ENCODE results near the gene SLC6A1. TPM values are rescaled to one million over a fixed set of nuclear protein-coding genes. Genes with fewer than 3 reads are reported as not detected.

The SLC6A1 gene
- total RNA-seq, result not detected in 2 replicates

DNA sequence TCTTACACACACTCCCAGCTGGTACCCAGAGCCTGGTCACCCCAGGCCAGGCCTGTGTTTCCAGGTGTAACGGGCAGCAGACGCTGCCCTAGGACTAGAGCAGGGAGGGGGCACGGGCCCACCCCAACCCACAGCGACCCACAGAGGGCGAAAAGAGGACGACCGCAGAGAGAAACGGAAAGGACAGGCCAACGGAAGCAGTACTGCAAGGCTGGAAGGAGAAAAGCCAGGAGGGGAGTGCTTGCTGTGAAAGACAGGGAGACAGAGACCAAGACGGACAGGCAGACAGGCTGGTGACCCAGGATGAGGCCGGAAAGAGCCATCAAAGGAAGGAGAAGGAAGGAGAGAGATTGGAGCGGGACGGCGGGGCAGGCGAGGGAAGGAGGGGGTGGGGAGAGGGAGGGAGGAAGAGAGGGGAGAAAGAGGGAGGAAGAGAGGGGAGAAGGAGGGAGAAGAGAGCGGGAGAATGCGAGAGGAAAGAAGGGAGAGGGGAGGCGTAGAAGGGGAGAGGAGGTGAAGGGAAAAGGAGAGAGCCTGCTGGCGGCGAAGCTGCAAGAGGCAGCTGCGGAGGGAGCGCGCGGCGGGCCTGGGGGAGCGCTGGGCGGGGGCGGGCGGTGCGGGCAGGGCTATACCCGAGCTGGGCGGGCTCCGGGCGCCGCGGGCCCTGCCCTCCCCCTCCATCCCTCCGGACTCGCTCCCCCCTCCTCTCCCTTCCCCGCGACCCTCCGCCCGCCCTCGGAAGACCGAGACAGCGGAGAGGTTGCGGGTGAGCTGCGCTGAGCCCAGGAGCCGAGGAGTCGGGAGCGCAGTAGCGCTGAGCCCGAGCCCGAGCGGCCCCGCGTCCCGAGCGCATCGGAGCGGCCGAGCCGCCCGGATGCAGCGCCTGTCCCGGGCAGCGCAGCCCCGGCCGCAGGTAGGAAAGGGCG, at the start of gene SLC6A1:
Gene SLC6A1, plus strand, starts transcription at position 732 of the 926 bp plus-strand sequence. CDS start 24,464 bp downstream, outside the sequence.
- no peak for DNase-seq (ENCODE audit: low read depth)

DNA sequence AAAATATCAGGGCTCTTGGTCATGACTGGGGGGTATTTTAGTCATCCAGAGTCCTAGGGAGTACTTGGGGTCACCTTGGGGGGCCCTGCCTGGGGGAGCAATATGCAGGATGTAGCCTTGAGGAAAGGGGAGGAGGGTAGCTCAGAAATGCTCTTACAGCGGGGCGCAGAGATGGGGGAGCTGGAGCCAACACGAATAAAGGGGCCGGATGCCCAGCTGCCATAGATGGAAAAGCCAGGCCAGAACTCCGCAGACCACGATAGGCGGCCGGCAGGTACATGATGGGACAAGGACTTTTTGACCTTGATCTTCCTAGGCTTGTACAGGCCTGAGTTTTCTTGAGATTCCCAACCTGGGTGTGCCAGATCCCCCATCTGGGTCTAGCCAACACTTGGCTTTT, 47.7 kb upstream of the SLC6A1 start:
- DNase-seq (ENCODE audit: low read depth), result no peak

DNA sequence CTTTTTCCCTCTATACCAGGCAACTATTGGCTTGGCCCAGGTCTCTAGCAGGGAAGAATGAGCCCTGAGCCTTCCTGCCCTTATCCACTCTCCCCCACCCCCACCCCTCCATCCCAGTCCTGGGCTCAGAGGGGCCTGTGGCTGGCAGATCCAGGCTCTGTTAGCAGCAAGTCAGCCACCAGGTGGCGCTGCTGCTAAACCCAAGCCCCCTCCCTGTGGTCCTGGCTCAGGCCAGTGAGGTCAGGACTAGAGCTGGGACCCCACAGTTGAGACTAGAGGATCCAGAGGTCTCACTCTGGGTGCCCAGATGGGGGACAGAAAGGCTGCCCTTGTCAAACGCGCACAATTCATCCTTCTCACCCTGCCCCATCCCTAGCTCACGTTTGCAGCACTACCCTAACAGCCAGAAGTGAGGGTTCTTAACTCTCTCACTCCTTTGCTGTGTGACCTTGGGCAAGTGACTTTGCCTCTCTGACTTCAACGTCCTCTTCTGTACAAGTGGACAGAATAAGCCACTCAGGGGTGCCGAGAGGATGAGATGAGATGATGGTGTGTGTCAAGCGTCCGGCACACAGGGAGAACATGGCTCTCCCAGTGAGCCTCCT, 46.8 kb upstream of the SLC6A1 start:
- peak; percentile 13 for DNase-seq (ENCODE audit: low read depth)

DNA sequence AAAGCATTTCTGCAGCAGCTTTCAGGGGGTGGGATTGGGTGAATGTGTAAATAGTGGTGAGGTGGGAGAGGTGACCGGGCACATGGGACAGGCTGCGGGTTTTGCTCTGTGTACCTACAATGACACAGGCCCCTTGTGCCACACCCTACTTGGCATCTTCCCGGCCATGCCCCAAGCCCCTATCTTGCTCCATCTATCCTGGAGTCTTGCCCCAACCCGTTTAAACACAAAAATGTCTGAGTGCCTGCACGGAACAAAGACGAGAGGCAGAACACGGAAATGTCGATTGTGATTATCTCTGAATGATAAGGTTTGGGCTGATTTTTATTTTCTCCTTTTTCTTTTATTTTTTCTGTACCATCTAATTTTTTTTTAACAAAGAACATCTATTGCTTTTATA, 46.0 kb upstream of the SLC6A1 start:
- no peak for DNase-seq (ENCODE audit: low read depth)

DNA sequence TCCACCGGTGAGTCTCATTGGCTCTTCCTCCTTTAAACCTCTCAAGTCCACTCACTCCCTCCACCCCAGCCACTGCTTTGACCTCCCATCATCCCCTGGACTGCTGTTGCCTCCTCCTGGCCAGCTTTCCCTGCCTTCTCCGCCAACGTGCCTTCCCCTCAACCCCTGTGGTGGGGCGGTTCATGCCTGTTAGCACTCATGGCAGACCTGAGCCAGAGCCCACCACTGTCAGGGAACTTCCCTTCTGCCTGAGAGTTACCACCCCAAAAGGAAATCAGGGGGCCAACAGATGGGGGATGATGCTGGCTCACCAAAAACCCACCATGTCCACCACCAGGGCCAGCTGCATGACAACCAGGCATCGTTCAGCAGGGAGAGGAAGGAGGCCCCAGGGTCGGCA, 44.2 kb upstream of the SLC6A1 start:
- DNase-seq (ENCODE audit: low read depth), result no peak

DNA sequence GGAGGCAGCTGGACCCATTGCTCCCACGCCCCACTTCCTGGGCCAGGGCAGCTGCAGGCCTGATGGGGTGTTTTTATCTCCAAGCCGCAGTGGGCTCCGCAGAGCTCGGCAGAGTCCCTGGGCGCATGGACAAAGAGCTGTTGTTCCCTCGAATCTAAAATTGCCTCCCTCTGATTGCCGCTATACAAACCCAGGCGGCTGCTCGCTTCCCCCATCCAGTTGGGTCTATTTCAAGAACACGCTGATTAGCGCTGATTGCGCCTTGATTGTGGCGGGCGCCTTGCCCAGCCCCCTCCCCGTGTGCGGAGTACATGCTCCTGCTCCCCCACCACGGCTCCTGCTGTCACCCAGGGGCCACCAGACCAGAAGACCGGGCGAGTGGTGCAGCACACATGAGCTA, 43.4 kb upstream of the SLC6A1 start:
- no peak for DNase-seq (ENCODE audit: low read depth)

DNA sequence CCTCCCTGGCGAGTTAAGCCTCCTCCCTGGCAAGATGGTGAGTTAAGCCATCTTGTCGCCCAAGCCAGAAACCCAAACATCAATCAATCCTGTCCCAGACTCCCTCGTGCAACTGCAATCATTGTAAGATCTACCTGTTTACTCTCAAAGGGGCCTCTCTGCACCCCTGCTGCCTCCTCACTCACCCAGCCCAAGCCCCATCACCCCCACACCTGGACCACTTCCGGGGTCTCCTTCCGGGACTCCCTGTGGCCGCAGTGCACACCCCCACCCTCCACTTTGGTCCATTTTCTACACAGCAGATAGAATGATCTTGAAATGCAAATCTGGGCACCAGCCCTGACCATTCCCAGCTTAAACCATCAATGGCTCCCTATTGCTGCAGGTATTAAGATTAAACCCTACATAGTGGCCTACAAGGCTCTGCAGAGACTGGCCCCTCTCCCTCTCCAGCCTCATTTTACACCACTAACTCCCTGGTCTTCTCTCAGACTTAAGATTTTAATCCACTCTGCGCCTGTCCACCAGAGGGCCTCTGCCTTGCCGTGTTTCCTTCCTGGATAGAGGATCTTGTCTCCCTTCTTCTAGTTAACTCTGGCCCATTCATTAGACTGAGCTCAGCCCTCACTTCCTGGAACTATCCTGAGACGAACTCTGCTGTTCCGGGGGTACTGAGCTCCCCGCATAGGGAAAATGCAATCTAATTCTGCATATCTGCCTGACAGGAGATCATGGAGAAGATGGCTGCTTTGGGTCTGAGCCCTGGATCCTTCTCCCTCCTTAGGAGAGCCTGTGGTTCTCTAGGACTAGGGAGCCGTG, 41.9 kb upstream of the SLC6A1 start:
- DNase-seq (ENCODE audit: low read depth), result peak; percentile 16

DNA sequence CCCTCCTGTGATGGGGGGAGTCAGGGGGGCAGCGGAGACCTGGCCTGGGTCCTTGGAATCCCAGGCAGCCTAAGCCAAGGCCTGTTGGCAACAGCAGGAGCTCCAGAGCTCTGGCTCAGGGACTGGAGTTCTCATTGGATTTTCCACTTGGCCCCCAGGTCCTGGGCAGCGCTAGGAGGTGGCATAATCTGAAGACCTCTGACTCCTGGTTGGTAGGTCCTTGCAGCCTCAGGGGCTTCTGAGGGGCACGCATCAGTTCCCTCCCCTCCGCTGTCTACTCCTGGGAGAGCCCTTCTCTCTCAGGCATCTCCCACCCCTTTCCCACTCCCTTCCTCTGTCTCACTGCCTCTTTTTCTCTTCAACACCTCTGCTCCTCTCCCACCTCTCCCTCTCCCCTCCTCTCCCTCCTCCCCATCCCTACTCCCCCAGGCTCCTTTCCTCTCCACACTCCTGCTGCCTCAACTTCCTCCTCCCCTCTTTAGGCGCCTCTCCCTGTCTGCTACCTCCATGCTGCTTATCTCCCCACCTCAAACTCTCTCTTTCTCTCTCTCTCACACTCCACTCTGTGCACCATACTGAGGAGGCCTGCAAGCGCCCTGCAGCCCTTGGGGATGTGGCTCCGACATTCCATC, 41.1 kb upstream of the SLC6A1 start:
- no peak for DNase-seq (ENCODE audit: low read depth)

DNA sequence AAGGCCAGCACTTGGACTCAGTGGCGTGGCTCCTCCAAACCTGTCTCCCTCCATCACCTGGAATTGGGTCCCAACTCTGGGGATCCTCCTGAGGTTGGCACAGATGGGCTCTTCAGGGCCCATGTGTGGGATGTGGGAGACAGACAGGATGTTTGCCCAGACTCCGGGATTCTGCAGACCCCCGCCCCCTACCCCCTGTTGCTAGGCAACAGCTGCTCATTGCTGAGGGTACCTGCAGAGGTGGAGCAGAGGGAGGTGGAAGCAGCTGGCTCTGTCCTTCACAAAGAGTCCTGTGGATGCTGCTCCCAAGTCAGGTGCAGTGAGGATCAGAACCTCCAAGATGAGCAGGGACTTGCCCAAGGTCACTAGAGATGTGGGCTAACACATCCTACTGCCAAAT, 40.0 kb upstream of the SLC6A1 start:
- no peak for DNase-seq (ENCODE audit: low read depth)

DNA sequence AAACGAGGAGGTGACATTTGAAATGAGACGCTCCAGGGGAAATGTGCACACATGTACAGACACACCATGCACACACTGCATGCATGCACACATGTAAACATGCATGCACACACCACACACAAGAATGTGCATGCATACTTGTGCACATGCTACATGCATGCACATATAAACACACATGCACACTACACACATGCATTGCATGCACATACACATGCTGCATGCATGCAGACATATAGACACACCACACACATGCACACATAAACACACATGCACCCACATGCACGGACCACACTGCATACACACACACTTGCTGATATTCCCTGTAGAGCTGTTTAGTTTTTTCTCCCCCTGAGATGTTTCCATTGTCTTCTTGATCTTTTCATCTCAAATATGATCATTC, 37.8 kb upstream of the SLC6A1 start:
- no peak for DNase-seq (ENCODE audit: low read depth)

DNA sequence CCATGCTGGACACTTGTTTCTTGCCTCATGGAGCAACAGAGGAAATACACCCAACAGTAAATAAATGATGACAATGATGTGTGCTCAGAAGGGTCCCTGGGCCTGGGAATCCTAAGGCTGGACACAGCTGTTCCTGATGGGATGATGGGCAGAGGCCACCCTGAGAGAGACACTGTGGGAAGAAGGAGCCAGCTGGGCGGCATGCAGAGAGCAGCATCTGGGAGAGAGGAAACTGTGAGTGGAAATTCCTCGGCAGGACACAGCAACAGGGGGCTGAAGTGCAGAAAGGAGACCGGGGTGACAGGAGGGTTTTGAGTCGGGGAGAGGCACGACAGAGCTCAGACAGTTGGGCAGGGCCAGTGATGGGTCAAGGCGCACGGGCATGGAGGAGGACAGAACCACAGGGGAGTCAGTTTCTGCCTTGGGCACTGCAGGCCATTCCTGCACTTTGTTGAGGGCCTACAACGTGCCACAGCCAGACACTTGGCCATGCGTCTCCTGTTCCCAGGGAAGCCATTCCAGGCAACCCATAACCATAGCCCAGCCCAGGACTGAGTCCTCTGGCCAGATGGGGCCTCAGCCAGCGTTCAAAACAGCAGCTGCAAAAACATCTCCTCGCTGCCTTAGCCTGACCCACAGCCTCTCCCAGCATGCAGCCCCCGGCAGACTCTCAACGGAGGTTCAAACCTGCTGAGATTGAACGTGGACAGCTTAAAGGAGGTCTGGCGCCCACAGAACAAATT, 36.7 kb upstream of the SLC6A1 start:
- no peak for DNase-seq (ENCODE audit: low read depth)

DNA sequence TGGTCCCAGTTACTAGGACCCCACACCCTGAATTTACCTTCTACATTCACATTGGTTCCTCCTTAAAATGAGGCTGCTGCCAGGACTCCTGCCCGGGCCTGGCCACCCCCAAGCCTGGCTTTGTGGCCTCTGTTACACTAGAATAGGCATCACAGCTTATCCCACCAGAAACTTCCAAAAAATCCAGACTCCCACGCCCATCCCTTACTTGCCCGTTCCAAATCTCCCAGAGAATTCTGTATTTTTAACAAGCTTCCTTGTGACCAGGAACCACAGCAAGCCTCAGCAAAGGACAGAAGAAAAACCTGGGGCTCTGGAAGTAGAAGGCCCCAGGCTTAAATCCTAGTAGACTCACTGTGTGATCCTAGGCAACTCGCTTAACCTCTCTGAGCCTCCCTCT, 36.0 kb upstream of the SLC6A1 start:
- DNase-seq (ENCODE audit: low read depth), result no peak

DNA sequence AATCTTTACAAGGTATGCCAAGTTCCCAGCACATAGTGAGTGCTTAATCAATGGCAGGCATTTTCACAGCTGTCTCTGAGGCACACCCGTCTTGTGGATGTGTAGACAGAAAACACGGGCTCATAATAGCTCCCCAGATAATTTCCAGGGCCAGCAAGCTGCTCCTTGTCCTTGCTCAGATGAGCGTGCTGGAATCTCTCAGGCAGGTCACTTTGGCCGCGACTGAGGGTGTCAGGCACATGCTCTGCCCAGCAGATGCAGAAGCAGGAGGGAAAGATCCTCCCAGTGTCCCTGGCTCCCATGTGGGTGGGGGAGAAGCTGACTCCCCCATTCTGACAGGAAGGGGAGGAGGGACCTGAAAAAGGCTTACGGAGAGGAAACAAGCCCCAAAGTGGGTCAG, 35.6 kb upstream of the SLC6A1 start:
- no peak for DNase-seq (ENCODE audit: low read depth)

DNA sequence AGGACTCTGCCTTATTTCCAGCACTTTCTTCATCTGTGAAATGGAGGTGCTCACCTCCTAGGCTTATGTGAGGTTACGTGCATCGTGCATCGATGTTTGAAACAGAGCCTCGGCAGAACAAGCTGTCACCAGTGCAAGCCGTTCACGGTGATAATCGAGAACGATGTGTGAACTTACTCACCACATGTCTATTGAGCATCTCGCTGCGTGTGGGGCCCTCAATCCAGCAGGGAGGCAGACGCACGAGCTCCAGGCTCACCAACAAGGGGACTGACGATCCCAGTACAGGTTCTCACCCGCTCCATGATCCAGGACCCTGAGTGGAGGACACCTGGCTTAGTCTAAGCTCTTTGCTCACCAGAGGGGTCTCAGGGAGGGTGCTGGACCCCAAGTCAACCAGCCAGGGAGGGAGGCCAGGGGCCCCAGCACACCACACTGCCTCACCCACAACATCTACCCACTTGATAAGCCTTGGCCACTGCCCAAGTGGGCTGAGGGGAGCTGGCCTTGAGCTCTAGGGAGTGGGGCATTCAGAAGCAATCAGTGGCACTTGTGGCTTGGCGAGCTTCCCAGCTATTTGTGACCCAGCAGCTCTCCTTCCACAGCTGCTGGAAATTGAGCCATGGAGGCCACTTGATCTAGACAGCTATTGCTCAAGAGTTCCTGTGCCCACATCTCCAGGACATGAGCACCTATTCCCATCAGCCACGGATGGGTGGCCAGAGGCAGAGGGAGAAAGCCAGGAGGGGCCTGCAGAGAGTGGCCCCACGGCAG, 34.4 kb upstream of the SLC6A1 start:
- peak; percentile 55 for DNase-seq (ENCODE audit: low read depth)

DNA sequence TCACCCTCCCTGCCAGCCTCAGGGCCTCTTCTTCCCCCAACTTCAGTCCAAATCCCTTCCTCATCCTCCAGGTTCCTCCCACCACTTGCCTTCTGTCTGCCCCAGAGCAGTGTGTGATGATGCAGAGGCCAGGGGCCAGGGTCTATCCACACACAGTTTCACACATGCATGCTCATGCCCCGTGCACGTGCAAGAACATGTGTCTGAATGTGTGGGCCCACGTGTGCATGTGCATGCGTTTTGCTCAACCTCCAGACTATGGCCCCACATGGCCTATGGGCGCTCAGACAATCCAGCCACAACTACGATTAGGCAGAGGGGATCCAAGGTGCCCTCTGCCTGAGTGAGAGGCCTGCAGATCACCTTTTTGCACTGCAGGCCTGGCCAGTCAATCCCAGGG, 32.3 kb upstream of the SLC6A1 start:
- no peak for DNase-seq (ENCODE audit: low read depth)

DNA sequence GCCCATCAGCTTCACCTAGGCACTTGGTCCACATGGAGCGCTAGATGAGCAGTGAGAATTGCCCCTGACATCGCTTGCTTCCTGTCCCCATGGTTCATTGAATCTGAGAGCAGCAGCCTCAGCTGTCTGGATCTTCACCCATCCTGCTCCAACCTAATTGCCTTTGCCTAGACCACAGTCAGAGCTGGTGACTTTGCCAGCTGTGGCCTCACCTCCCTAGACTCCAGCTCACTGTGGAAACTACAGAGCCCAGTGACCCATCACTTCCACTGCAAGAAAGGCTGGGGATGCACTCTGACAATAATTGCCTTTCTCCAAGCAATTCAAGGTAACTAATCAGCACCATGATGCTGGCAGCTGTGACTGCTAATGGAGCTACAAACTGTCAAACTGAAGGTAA, 30.6 kb upstream of the SLC6A1 start:
- DNase-seq (ENCODE audit: low read depth), result no peak

DNA sequence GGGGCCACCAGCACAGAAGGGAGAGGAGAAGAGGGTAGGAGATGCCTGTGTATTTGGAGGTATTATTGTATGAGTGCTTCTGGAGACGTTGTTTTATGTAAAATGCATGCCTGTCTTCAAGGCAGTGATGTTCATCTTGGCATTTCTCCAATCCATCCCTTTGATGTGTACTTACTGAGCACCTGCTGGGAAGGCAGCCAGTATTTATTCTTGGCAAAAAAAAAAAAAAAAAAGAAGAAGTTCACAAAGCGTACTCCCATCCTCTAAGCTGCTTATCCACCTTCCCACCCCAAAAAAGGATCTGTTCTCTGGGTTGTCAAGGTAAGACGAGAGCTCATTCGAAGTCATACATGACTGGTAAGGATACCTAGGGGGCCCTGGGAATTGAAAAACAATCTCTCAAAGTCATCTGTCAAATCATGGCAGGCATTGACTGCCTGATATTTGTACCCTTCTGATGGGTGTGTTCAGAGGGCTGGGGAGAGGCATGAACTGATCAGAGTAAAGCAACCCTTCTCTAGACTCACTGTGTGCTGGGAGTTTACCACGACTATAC, 30.0 kb upstream of the SLC6A1 start:
- DNase-seq (ENCODE audit: low read depth), result no peak

DNA sequence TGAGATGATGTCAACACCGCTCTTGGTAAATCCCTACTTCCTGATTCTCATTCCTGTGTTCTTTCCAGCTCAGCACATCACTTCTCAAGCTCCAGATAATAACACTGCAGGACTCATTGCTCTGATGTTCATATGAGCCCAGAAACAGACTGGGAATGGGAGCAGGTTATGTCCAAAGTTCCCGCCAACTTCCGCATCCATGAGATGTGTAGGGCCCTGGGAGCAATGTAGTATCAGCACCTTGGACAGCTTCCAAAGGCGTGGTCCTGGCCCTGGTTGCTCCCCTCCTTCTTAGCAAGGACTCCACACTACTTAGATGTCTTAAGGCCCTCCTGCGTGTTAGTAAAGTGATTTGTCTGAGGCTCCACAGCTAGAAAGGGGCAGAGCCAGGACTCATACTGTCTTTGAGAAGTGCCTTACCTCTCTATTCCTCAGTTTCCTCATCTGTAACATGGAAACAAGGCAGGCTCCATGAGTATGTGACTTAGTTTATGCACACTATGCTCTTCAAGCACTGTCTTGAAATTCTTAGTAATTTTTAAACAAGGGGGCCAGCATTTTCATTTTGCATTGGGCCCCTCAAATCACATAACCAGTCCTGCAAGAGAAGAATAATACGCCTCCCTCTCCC, 27.9 kb upstream of the SLC6A1 start:
- DNase-seq (ENCODE audit: low read depth), result peak; percentile 8

DNA sequence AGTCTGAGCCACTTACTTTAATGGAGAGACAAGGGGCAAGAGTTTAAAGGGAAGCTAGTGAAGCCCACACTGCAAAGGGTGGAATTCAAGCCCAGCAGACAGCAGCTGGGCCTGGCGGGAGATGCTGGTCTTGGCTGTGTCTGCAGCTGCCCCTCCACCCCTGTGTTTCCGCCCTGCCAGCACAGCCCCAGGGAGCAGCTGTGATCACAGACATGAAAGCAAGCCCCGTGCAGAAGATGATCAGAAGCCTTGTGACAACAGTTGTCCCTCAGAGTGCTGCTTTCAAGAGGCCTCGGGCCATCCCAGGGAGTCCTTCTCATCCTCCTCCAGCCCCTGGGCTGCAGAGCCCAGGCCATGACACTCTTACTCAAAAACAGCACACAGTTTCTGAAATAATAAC, 24.1 kb upstream of the SLC6A1 start:
- no peak for DNase-seq (ENCODE audit: low read depth)
